SU-DHL-6 (cell line): Measurements from ENCODE around the gene MEX3A.
"Not testable (repeated sequence)": the region's sequence is repeated elsewhere in the genome, so short reads cannot be mapped to it uniquely, and the experiment has no call there.

Experiments used
- EZH2phosphoT487 ChIP-seq: fragments of 200-600 bp; sonication (generic), shearing (Covaris generic); conservative IDR thresholded peaks from 2 replicates; pipeline ENCODE4 v1.6.1; 2018; ENCODE audit warnings: mild to moderate bottlenecking, antibody characterized with exemption, low read length, moderate library complexity, mixed read lengths
- TF ChIP-seq, protein P1 (sequence below): fragments of 200-600 bp; sonication (generic); IDR thresholded peaks from one replicate; pipeline ENCODE4 v1.5.1; 2017; ENCODE audit warnings: antibody characterized with exemption, mild to moderate bottlenecking, low read length, moderate library complexity; ENCODE audit not compliant: insufficient read depth, poor library complexity, severe bottlenecking

DNA sequence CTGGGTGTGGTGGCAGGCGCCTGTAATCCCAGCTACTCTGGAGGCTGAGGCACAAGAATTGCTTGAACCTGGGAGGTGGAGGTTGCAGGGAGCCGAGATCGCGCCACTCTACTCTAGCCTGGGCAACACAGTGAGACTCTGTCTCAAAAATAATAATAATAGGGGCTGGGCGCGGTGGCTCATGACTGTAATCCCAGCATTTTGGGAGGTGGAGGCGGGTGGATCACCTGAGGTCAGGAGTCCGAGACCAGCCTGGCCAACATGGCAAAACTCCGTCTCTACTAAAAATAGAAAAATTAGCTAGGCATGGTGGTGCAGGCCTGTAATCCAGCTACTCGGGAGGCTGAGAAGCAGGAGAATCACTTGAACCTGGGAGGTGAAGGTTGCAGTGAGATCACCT is 43.3 kb upstream of the MEX3A start:
- TF ChIP-seq, protein P1, sequence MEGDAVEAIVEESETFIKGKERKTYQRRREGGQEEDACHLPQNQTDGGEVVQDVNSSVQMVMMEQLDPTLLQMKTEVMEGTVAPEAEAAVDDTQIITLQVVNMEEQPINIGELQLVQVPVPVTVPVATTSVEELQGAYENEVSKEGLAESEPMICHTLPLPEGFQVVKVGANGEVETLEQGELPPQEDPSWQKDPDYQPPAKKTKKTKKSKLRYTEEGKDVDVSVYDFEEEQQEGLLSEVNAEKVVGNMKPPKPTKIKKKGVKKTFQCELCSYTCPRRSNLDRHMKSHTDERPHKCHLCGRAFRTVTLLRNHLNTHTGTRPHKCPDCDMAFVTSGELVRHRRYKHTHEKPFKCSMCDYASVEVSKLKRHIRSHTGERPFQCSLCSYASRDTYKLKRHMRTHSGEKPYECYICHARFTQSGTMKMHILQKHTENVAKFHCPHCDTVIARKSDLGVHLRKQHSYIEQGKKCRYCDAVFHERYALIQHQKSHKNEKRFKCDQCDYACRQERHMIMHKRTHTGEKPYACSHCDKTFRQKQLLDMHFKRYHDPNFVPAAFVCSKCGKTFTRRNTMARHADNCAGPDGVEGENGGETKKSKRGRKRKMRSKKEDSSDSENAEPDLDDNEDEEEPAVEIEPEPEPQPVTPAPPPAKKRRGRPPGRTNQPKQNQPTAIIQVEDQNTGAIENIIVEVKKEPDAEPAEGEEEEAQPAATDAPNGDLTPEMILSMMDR: not testable (repeated sequence)
- not testable (repeated sequence) for TF ChIP-seq EZH2phosphoT487
